Glomerular visceral epithelial cell (primary cell): ENCODE measurements around the gene ARHGEF10L.

Source experiments
- DNase-seq: peaks from one replicate; pipeline ENCODE4 v3.0.0-alpha.2; 2016; ENCODE audit errors: extremely low spot score

The ARHGEF10L gene

GRCh38 chr1:17635276-17635675 is 95.8 kb downstream of the ARHGEF10L start:
- DNase-seq = no peak

- DNase-seq = peak; percentile 20
These were observed 96.3 kb downstream of the ARHGEF10L start for GRCh38 chr1:17635811-17636210.

- DNase-seq = peak; percentile 28
These were observed 97.1 kb downstream of the ARHGEF10L start for GRCh38 chr1:17636612-17637011.

GRCh38 chr1:17637055-17637454 is 97.6 kb downstream of the ARHGEF10L start:
- no peak for DNase-seq

DNA sequence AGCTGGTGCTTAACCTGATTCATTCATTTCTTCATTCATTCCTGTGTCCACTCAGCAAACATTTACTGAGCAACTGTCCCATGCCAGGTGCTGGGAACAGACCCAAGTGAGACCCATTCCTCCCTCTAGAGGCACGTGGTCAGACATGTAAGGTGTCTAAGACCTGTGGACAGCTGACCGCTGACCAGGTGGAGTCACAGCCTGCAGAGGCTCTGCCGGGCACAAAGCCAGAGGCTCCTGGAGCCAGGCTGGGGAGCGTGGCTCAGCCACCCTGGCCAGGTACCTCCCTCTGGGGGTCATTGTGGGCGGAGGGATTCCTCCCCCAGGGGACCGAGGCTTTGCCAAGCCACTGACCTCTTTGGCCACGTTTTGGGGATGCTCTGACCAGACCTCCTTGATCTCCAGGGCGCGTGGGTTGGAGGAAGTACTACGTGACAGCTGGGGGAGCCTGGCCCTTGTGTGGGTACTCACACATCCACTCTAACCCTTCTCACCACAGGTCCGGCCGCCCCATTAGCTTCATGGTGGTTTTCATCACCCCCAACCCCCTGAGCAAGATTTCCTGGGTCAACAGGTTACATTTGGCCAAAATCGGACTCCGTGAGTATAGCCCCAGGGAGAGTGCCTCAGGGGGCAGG is 100.3 kb downstream of the ARHGEF10L start:
- no peak for DNase-seq

DNA sequence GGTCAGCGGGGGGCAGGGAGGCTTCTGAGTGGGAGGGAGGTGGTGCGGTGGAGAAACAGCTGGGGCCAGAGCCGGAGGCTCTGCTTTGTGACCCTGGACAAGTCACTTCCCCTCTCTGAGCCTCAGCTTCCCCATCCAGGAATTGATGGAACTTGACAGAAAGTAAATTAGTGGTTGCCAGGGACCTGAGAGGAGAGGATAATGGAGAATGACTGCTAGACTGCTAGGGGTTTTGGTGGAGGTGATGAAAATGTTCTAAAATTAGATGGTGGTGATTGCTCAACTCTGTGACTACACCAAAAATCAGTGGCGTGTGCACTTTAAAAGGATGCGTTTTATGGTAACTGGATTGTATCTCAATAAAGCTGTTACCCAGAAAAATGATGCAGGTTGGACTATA is 100.9 kb downstream of the ARHGEF10L start:
- DNase-seq = no peak

DNA sequence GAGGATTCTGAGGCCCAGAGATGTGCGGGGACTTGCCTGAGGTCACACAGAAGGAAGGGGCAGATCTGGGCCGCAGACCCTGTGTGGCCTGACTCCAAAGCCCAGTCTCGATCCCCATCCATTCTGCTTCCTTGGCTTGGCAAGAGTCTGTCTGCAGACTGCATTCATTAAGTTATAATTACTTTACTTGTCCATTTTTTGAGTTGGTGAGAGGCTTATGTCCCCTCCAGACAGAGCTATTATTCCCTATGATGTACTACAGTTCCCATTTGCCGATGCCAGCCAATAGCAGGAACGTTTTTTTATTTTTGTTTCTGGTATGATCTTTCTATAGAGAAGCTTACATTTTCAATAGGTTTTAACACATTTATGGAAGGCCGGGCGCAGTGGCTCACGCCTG is 101.5 kb downstream of the ARHGEF10L start:
- DNase-seq = no peak

DNA sequence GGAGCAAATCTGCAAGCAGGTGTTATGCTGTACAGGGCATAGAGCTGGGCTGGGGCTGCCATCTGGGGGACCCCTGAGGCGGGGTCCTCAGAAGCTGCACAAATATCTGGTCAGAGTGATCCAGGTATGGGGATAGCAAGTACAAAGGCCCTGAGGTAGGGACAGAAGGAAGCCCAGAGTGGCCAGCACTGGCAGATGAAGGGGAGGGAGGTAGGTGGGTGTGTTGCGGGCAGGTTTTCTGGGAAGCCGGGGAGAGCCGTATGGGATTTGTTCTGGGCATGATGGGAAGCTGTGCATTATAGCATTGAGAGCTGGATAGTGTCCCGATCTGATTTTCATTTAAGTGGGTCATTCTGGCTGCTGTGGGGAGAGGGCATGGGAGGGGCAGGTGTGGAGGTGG is 102.7 kb downstream of the ARHGEF10L start:
- DNase-seq = no peak

GRCh38 chr1:17642943-17643342 is 103.4 kb downstream of the ARHGEF10L start:
- DNase-seq = no peak

GRCh38 chr1:17643861-17644703 is 104.6 kb downstream of the ARHGEF10L start:
- DNase-seq = no peak

- DNase-seq = no peak
These were observed 105.8 kb downstream of the ARHGEF10L start for GRCh38 chr1:17645068-17645911.

GRCh38 chr1:17646444-17647280 is 107.2 kb downstream of the ARHGEF10L start:
- DNase-seq = no peak

GRCh38 chr1:17648457-17649145 is 109.1 kb downstream of the ARHGEF10L start:
- peak; percentile 29 for DNase-seq

DNA sequence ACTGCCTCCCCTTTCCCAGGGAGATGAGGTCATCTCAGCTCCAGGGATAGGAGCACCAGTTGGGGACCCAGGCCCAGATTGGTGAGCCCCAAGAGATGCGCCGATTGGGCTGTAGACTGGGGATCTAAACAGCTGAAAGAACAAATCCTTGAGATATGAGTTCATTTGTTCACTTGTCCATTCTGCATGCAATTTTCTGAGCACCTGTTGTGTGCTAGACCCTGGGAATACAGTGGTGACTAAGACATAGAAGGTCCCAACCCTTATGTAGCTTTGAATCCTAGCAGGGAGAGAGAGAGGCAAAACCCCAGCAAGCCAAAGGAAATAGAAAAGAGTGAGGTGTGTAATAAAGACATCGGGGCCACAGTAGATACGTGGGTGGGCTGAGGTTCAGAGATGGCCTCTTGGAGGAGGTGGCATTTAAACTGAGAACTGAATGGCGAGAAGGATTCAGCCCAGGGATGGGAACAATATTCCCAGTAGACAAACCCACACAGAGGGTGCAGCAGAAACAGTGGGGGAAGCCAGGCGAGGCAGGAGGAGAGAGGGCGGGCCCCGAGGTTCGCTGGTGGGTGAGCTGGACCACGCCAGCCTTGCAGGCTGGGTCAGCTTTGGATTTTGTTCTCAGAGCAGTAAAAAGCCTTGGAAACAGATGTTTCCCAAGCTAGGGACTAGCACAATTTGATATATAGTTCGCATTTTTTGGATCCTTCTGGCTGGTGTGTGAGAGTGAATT is 110.0 kb downstream of the ARHGEF10L start:
- no peak for DNase-seq

DNA sequence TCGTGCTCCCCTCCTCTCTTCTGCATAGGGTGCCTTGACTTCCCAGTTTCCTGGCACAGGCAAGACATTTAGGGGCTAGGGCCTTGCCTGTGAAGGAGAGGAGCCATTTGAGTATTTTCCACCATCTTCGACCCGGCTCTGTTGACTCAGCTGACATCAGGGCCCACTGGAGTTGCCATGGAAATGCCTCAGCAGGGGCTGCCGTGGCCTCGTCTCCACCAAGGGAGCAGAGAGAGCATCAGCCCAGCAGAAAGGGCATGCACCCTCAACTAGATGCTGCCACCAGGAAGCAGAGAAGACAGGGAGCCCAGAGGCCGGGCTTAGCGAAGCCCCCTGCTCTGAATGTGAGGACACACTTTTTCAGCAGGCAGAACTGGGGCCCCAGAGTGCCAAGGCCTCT is 113.8 kb downstream of the ARHGEF10L start:
- DNase-seq = no peak

DNA sequence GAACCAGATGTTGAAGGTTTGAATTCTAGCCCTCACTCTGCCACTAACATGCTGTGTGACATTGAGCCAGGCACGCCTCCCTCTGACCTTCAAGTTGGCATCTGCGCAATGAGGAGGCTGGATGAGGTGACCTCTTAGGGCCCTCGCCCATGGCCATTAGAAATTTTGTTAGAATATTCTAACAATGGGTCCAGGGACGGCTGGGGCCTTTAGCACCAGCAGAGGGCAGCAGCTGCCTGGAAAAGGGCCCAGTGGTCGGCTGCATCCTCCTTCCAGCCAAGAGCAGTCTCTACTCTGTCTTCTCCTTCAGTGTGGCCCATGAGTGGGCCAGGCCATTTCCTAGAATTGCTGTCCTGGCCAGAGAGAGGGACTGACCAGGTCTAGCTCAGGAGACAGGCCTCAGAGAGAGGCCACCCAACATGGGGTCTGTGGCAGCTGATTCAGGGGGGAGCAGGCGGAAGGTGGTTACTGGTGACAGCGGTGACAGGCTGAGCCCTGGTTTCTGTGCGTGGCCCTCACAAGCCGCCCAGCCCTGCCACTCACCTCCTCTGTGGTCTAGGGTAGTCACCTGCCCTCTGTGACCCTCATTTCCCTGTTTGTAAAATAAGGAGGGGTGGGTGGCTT is 114.3 kb downstream of the ARHGEF10L start:
- peak; percentile 44 for DNase-seq

DNA sequence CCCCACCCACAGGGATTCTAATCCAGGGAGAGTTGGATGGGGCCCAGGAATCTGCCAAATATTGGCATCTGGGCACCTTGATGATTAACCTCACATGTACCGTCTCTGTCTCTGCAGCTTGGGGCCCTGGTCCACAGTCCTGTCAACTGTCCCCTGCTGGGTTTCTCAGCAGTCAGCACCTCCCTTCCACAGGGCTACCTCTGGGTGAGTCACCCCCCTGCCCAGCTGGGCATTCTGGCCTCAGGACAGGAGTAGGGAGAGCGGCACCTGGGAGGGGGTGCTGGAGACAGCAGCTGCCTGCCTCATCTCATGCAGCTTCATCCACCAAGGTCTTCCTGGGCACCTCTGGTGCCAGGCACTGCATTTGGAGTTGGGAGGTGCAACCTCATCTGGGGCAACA is 115.0 kb downstream of the ARHGEF10L start:
- peak; percentile 25 for DNase-seq

- no peak for DNase-seq
These were observed 115.7 kb downstream of the ARHGEF10L start for GRCh38 chr1:17655169-17655568.

- no peak for DNase-seq
These were observed 116.4 kb downstream of the ARHGEF10L start for GRCh38 chr1:17655922-17656321.

GRCh38 chr1:17657436-17657835 is 117.9 kb downstream of the ARHGEF10L start:
- DNase-seq = no peak
